Measurements from ENCODE around the gene AOC1.
A peak's percentile ranks its signal among the peaks of the same experiment; 100 is the strongest.
"Not testable (repeated sequence)": the region's sequence is repeated elsewhere in the genome, so short reads cannot be mapped to it uniquely, and the experiment has no call there.

The AOC1 gene

DNA sequence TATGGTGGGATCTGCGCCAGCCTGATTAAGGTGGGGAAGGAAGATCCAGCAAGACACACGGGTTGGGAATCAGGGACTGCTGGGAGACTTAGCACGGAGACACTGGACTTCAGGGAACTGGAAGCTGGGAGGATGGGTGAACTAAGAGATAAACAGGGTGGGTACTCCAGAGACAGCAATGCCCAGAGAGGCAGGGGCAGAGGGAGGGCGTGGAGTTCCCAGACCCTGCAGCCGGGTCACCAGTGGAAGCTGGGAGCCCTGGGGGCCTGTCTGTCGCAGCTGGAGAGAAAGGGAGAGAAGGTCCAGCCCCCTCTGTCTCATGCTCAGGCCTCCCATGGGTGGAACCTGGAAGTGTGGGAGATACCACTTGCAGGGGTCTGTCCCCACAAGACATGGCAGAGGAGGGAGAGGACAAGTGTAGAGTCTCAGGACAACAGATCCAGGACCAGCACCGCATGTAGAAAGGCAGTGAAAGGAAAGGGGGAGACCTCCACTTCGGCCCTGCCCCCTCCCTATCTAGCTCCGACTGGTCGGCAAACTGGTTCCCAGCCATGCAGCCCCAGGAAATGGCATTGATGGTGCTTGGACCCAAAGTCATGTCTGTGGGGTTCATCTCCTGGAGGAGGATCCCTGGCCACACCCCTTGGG, 44.4 kb downstream of the AOC1 start:
- DNase-seq (ENCODE audit: low read depth): no peak

DNA sequence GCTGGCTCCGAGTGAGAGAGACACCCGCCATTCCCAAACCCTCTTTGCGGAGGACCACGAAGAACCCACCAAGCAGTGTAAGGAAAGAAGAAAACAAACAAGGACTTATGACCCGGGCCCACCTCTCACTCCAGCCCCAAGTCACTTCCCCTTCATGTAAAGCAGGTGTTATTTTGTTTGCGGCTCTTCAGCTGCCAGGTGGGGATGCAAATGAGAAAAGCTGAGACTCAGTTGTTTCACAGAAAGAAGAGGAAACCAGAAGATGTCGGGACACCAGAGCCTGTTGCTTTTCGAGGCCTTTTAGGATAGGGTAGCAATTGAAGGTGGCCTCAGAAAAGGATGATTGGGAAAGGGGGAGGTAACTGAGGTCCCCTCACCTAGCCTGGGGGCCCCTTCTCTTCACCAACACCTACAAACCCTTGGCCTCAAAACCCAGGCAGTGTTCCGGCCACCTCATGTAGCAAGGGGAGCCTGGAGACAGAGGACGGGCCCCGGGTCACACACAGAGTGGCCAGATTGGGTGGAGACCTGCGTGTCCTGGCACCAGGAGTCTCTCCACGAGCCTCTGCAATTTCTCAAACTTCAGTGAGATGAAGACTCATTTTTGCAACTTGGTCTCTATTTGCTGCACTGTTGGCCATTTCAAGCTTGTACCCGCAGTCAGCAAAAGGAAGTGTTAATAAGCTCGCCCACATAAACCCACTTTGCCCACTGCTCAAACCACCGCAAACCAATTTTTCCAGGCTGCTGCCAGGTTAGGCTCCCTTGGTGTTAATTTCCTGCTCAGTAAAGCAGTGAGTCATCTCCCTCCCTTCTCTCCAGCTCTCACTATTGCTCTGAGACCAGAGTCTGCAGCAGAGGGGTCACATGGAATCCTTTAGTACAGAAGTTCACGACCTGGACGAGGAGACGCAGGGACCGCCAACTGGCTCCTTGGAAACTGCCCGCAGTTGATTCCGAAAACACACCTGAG, 45.5 kb downstream of the AOC1 start:
- DNase-seq (ENCODE audit: low read depth): no peak

- no peak for DNase-seq (ENCODE audit: low read depth)
Observed at GRCh38 chr7:150898475-150899011, 46.2 kb downstream of the AOC1 start.

DNA sequence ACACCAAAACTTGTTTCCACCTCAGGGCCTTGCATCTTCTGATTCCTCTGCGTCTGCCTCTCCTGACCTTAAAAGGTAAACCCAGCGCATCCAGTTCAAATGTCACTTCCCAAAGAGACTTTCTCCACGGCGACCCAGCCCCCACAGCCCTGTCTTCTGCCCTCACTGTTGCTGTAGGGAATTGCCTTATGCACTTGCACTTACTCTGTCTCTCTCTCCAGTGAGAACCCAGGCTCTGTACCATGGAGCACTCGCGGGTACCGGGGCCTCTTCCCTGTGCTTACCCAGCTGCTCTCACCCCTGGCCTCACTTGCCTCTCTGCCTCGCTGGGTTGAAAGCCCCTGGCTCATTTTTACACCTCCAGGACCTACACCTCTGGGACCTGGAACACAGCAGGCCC, 48.4 kb downstream of the AOC1 start:
- DNase-seq (ENCODE audit: low read depth): no peak

DNA sequence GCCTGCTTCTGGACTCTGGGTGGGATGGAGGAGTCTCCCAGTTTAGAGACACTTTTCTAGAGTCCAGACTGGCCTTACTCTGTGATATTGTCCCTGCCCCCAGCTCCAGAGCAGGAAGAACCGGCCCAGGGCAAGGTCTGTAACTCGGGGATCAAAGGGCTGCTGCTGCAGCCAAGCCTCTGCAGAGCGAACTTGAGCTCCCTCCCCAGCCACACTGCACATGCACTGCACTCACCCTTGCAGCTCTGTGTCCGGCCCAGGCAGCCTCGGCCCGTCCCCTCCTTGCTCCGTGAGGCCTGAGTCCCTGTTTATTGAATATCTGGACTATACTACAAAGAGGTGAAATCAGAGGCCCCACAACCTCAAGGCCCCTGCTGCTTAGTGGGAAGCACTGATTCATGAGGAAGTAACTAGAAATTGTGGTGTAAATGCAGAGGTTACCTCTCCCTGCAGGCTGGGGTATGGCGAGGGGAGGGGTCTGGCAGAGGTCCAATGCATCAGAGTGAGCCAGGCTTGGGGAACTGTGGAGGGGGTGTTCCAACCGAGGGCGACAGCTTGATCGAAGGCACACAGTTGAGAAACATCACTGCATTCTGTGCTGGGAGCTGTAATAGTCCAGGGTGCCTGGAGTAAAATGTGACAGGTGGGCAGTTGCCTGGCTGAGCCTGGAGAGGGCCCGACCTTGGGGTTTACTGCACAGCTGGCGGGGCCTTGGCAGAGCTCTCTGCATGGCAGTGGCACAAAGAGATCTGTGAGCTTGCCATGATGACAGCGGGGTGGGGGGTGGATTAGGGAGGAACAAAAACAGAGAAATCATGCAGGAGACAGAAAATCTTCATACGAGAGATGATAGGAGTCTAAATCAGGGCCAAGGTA, 49.1 kb downstream of the AOC1 start:
- DNase-seq (ENCODE audit: low read depth): no peak

- no peak for DNase-seq (ENCODE audit: low read depth)
Observed at GRCh38 chr7:150902078-150903033, 50.0 kb downstream of the AOC1 start.

- DNase-seq (ENCODE audit: low read depth): peak; percentile 11
Observed at GRCh38 chr7:150903606-150904005, 51.3 kb downstream of the AOC1 start.

DNA sequence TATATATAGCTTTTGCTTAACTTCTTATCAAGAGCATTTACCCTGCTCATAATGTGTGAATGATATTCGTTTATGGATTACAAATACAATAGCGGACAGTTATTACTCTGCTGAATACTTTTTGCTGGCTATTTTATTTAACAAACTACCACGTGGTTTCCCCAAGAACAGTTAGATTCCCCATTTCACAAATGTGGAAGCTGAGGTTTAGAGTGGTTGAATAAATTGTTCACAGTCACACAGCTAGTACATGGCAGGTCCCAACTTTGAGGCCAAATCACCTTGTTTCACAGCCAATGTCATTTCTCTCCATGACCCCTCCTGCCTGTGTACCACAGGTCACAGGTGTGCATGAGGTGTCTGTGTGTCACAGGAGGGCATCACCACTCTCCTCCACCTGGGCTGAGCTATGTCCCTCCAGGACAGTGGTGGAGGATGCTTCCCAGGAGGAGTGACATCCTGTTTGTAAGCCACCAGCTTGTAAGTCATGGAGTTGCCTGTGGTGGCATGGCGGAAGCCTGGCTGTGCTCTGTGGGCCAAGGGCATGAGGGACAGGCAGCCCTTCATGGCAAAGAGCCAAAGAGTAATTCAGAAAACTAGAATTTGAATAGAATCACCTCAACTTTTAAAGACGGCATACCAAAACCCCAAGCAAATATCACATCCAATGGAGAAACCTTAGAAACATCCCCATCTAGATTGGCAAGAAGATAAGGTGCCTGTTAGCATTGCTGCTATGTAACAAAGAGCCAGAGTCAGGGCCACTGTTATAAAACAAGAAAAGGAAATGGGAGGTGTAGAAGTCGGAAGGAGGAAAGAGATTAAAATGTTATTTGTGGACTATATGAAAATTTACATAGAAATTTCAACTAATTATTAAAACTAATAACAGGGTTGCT, 51.9 kb downstream of the AOC1 start:
- DNase-seq (ENCODE audit: low read depth): no peak

DNA sequence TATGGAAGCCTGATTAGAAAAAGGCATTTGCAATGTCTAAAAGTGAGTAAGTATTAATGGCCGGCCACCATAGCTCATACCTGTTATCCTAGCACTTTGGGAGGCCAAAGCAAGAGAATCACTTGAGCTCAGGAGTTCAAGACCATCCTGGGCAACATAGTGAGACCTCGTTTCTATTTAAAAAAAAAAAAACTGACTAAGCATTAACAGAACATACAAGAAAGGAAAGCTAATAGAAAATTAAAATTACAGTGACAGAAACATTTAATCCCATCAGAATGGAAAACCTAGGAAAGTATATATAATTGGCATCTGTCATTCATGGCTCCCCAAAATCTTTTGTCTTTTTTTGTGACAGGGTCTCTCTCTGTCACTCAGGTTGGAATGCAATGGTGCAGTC, 55.9 kb downstream of the AOC1 start:
- no peak for DNase-seq (ENCODE audit: low read depth)

DNA sequence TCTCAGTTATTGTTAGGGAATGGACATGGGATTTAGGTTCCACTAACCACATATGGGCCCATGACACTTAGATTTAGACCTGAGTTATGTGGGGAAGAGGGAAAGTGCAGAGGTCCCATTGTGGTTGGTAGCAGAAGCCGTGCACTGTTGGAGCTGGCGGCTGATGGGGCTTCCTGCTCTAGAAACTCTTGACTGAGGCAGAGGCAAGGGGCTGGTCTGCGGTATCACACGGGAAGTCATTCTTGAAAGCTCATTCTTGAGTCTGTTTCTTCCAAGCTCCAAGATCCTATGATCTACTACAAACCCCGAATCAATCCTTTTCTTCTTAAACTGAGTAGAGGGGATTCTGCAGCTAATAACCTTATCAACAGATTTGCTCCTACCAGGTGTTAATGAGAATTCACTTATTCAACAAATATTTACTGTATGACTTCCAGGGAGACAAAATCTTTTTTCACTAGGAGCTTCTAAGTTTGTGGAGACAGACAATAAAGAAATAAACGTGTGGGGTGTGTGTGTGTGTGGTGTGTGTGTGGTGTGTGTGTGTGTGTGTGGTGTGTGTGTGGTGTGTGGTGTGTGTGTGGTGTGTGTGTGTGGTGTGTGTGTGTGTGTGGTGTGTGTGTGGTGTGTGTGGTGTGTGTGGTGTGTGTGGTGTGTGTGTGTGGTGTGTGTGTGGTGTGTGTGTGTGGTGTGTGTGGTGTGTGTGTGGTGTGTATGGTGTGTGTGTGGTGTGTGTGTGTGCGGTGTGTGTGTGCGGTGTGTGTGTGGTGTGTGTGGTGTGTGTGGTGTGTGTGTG, 57.1 kb downstream of the AOC1 start:
- DNase-seq (ENCODE audit: low read depth): no peak

DNA sequence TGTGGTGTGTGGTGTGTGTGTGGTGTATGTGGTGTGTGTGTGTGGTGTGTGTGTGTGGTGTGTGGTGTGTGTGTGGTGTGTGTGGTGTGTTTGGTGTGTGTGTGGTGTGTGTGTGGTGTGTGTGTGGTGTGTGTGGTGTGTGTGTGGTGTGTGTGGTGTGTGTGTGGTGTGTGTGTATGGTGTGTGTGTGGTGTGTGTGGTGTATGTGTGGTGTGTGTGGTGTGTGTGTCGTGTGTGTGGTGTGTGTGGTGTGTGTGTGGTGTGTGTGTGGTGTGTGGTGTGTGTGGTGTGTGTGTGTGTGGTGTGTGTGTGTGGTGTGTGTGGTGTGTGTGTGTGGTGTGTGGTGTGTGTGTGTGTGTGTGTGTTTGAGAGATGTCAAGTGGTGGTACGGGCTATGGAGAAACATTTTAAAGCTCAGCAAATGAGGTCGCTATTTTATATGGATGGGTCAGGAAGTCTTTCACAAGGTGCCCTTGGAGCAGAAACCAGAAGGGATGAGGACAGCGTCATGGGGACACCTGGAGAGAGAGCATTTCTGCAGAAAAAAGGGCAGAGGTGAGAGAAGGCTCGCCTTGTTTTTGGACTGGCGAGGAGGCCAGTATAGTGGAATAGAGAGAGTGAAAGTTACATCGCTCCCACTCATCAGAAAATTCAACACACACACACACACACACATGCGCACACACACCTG, 58.1 kb downstream of the AOC1 start:
- DNase-seq (ENCODE audit: low read depth): not testable (repeated sequence)

- no peak for DNase-seq (ENCODE audit: low read depth)
Observed at GRCh38 chr7:150910996-150911422, 58.7 kb downstream of the AOC1 start.

Data from GM04503 (cell line).